GM21723 (cell line): Measurements from ENCODE around the gene NATD1.
A peak's percentile ranks its signal among the peaks of the same experiment; 100 is the strongest.

Experiments
- ATAC-seq: cut with Tn5 transposase; IDR thresholded peaks from one replicate; pipeline ENCODE4 v1.9.1; 2021; ENCODE audit warnings: mild to moderate bottlenecking, moderate library complexity; ENCODE audit not compliant: unreplicated experiment

The NATD1 gene

DNA sequence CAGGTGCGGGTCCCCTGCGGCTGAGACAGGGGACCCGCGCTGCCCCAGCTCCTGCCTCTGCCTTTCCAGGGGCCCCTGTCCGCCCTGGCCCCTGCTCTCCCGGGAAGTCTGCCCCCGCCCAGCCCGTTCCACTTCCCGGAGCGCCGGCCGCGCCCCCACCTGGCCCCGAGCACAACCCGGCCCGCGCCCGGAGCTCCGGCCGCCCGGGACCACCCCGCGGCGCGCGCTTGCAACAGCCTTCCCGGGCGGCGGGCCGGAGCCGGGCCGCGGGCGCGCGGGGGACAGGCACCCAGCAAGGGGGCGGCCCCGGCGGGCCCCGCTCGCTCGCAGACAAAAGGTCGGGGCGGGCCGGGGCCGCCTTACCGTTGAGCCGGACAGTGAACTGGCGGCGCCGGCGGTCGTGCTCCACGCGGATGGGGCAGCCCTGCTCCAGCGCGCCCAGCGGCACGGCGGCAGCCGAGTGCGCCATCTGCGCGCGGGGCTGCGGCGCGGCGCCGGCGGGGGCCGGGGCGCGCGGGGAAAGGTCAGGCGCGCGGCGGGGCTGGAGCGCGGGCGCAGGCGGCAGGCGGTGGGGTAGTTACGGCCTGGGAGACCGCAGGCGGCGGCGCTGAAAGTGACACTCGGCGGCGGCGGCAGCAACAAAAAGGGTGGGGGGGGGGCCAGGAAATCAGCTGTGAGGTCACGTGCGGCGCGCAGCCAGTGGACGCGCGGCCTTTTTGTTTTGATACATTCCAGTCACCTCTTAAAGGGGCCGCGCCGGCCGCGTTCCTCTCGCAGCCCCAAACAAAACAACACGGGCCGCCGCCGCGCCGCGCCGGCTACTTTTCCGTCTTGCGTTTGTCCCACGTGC is at the start of gene NATD1:
Gene NATD1 (minus strand): TSS at position 615 of the 850 bp plus-strand sequence. CDS start 146 bp downstream, at position 469.
- ATAC-seq, result peak; percentile 69

GRCh38 chr17:21301593-21302550 is 48.7 kb upstream of the NATD1 start:
- ATAC-seq, result no peak

GRCh38 chr17:21300601-21301571 is 47.7 kb upstream of the NATD1 start:
- no peak for ATAC-seq

GRCh38 chr17:21299981-21300600 is 46.9 kb upstream of the NATD1 start:
- ATAC-seq, result no peak

- no peak for ATAC-seq
Observed at GRCh38 chr17:21298983-21299519, 45.8 kb upstream of the NATD1 start.

- no peak for ATAC-seq
Observed at GRCh38 chr17:21298056-21298982, 45.1 kb upstream of the NATD1 start.

DNA sequence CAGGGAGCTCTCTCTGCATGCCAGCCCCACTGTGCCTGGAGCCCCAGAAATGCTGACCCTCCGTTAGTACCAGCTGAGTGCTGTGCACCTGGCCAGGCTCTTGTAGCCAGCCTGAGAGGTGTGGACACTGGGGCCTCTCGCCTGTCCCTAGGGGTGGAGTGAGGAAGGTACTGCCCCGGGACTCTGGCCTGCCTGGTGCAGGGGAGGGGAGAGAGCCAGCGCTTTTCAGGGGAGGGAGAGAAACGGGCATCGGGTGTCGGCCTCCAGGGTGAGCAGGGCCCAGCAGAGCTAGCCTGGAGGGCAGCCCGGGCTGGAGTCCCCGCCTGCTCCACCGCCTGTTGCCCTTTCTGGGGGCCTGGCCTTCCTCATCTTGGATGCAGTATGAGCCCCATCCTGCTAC is 44.4 kb upstream of the NATD1 start:
- ATAC-seq, result no peak

DNA sequence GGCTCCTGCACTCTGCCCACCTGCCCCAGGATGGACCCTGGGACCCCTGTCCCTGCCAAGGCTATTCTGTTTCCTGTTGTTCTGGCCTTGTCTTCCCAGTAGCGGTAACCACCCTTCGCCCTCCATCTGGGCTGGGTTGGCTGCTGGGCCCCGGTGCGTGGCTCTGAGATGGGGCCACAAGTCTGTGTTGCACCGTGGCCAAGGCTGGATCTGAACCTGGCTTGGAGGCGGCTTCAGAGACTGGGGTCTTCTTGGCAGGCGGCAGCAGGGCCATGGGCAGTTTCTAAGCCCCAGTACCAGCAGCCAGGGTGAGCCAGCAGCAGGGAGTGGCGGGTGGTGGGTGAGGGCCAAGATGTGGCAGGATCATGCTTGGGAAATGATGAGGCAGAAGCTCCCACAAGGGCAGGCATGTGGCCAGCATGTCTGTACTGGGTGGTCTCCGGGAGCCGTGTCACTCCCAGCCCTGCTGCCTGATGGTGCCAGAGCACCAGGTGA is 43.9 kb upstream of the NATD1 start:
- ATAC-seq, result no peak

- no peak for ATAC-seq
Observed at GRCh38 chr17:21296097-21297025, 43.2 kb upstream of the NATD1 start.

- ATAC-seq, result no peak
Observed at GRCh38 chr17:21295036-21295952, 42.1 kb upstream of the NATD1 start.

DNA sequence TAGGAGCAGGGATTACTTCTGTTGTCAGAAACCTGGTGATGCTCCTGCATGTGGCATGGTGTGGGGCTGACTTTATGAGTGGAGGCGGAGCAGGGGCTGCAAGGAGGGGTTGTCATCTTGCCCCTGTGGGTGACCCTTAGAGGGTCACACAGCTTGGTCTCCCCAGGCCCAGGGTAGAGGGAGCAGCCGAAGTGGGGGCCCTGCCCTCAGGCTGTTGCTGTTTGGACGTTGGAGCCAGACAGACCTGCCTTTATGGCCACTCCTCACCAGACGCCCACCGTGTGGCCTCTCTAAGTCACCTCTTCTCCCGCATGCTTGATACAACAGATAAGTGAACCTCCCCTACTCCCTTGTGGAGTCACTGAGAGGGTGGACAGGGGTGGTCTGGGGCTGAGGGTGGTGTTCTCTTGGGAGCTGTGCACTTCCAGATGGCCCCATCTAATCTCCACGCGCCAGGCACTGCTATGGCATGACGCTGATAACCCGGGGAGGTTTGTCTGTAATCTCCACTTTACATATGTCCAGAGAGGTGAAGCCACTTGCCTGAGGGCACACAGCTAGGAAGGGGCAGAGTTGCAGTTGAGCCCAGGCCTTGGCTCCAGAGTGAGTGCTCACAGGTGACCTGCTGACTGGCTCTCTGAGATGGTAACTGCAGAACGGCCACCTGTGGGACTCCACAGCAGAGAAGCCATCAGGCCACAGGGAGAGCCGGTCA is 41.3 kb upstream of the NATD1 start:
- ATAC-seq, result no peak

- ATAC-seq, result no peak
Observed at GRCh38 chr17:21293831-21294210, 40.6 kb upstream of the NATD1 start.

GRCh38 chr17:21292867-21293830 is 39.9 kb upstream of the NATD1 start:
- ATAC-seq, result no peak

DNA sequence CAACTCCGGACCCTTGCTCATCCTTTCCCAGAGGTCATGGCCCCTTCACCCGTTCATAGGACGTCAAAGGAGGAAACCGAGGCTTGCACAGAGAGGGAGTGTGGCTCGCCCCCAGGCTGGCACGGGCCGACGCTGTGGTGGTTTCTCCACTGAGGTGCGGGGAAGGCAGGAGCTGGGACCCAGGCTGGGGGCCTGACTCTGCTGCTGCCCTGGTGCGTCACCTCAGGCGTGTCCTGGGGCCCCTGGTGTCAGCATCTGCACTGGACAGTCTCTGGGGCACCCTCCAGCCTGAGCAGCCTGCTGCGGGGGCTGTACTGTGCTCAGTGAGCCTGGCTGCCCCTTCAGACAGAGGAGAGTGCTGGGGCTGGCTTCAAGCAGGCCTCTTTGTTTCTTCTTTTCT is 38.7 kb upstream of the NATD1 start:
- ATAC-seq, result no peak

- no peak for ATAC-seq
Observed at GRCh38 chr17:21291357-21291756, 38.1 kb upstream of the NATD1 start.
